Endothelial cell of umbilical vein (primary cell): ENCODE measurements around the gene FBXW7. TPM values are rescaled to one million over a fixed set of nuclear protein-coding genes. Genes with fewer than 3 reads are reported as not detected.

Experiments used
- BruUV-seq: library from RNA; stranded (reverse); fragments of 400-500 nt; replicated peaks from 2 replicates; lab custom pipeline; 2021; lab: Mats Ljungman, UMichigan
- CTCF ChIA-PET: fragments of 300-600, 350-600 bp; sonication (Branson Sonifier 250); formaldehyde crosslinking; loops from one replicate; lab custom pipeline; 2021; ENCODE audit warnings: antibody characterized with exemption, inconsistent platforms; lab: Charles Lee
- POLR2A ChIA-PET: fragments of 300-600, 350-600 bp; sonication (Branson Sonifier 250); formaldehyde crosslinking; loops from one replicate; lab custom pipeline; 2021; ENCODE audit warnings: antibody characterized with exemption, inconsistent platforms; lab: Charles Lee
- DNase-seq: peaks from one replicate; pipeline ENCODE4 v3.0.0-alpha.2; 2011; ENCODE audit warnings: low read depth, low spot score
- FAIRE-seq: peaks from 2 replicates; lab custom pipeline; 2011; peaks lifted over from hg19 to GRCh38; lab: Jason Lieb, UNC
- H2AFZ ChIP-seq: 2 replicates; pipeline ENCODE4 v1.6.0; 2012; ENCODE audit warnings: low read depth, low read length, control low read depth, inconsistent platforms
- H3K27ac ChIP-seq: 2 replicates; pipeline ENCODE4 v1.5.1; 2011; ENCODE audit warnings: low read depth, mild to moderate bottlenecking, control low read depth, low read length, moderate library complexity; ENCODE audit not compliant: insufficient read depth
- H3K27me3 ChIP-seq, 2 experiments: 2 replicates each; pipeline versions ENCODE4 v1.6.0 to v1.6.1; 2011; ENCODE audit warnings: low read length in 2 of 2, mixed read lengths in 1 of 2; ENCODE audit not compliant: control insufficient read depth in 2 of 2, insufficient read depth in 2 of 2
- H3K36me3 ChIP-seq, 2 experiments: 2 replicates in 1 of 2; 3 replicates in 1 of 2; pipeline ENCODE4 v1.5.1; 2011; ENCODE audit warnings: low read length in 2 of 2, mild to moderate bottlenecking in 1 of 2, moderate library complexity in 1 of 2; ENCODE audit not compliant: control insufficient read depth in 2 of 2, insufficient read depth in 2 of 2; ENCODE audit errors: extremely low read depth in 1 of 2
- H3K4me1 ChIP-seq: 3 replicates; pipeline ENCODE4 v1.5.1; 2011; ENCODE audit warnings: mild to moderate bottlenecking, low read length; ENCODE audit not compliant: control insufficient read depth, insufficient read depth; ENCODE audit errors: extremely low read depth
- H3K4me2 ChIP-seq: 2 replicates; pipeline ENCODE4 v1.6.1; 2011; ENCODE audit warnings: low read length, control low read depth, mixed read lengths; ENCODE audit not compliant: insufficient read depth
- H3K4me3 ChIP-seq, 3 experiments: fragments of 200-600 bp in 1 of 3; sonication (generic), shearing (Covaris generic) in 1 of 3; replicated peaks in 1 of 3; 2 replicates each; pipeline ENCODE4 v1.5.1; 2011 to 2016; ENCODE audit warnings: control low read depth in 3 of 3, low read length in 3 of 3, mild to moderate bottlenecking in 2 of 3, inconsistent platforms in 1 of 3, low read depth in 1 of 3, moderate library complexity in 1 of 3; ENCODE audit not compliant: insufficient read depth in 1 of 3
- H3K79me2 ChIP-seq: 2 replicates; pipeline ENCODE4 v1.6.0; 2012; ENCODE audit warnings: low read length, inconsistent platforms; ENCODE audit not compliant: control insufficient read depth, insufficient read depth
- H3K9ac ChIP-seq: replicated peaks from 2 replicates; pipeline ENCODE3; 2011; ENCODE audit warnings: low read length, control low read depth; ENCODE audit not compliant: insufficient read depth; ENCODE audit errors: extremely low read depth
- H3K9me1 ChIP-seq: replicated peaks from 3 replicates; pipeline ENCODE4 v1.6.0; 2011; ENCODE audit warnings: mild to moderate bottlenecking, low read length; ENCODE audit not compliant: control insufficient read depth, insufficient read depth; ENCODE audit errors: extremely low read depth
- H3K9me3 ChIP-seq: replicated peaks from 2 replicates; pipeline ENCODE4 v1.5.1; 2012; ENCODE audit warnings: low read length, inconsistent platforms; ENCODE audit not compliant: control insufficient read depth, insufficient read depth
- H4K20me1 ChIP-seq: replicated peaks from 2 replicates; pipeline ENCODE3; 2011; ENCODE audit warnings: mild to moderate bottlenecking, low read length; ENCODE audit not compliant: control insufficient read depth, insufficient read depth; ENCODE audit errors: extremely low read depth
- EZH2 ChIP-seq: IDR thresholded peaks from 2 replicates; pipeline ENCODE4 v1.6.1; 2012; ENCODE audit warnings: borderline replicate concordance, low read depth, mild to moderate bottlenecking, moderate library complexity, low read length, inconsistent platforms; ENCODE audit not compliant: severe bottlenecking
- FOS ChIP-seq: IDR thresholded peaks from 2 replicates; pipeline ENCODE4 v1.6.1; 2011; ENCODE audit warnings: mild to moderate bottlenecking, low read length, moderate library complexity, borderline replicate concordance; ENCODE audit not compliant: insufficient read depth
- GATA2 ChIP-seq: IDR thresholded peaks from 2 replicates; pipeline ENCODE4 v1.7.0; 2011; ENCODE audit warnings: low read depth, mild to moderate bottlenecking, moderate library complexity, mixed read lengths, low read length; ENCODE audit not compliant: insufficient read length, insufficient read depth
- JUN ChIP-seq: IDR thresholded peaks from 2 replicates; pipeline ENCODE4 v1.6.1; 2011; ENCODE audit warnings: borderline replicate concordance, low read depth; ENCODE audit not compliant: insufficient read length, insufficient read depth
- MYC ChIP-seq: IDR thresholded peaks from one replicate; pipeline ENCODE4 v1.6.1; 2011; ENCODE audit warnings: mild to moderate bottlenecking, low read depth, low read length
- POLR2A ChIP-seq: IDR thresholded peaks from 2 replicates; pipeline ENCODE4 v1.6.1; 2012; ENCODE audit warnings: low read depth, mild to moderate bottlenecking, control low read depth, low read length
- POLR2AphosphoS5 ChIP-seq: IDR thresholded peaks from 2 replicates; pipeline ENCODE4 v1.6.1; 2012; ENCODE audit warnings: low read depth, mild to moderate bottlenecking, control low read depth, low read length, moderate library complexity; ENCODE audit not compliant: insufficient read depth
- dilution Hi-C: fragments of 300-500 bp; cut with MboI; formaldehyde crosslinking; loops from one replicate; pipeline ENCODE4 v1.15.0; 2019; ENCODE audit warnings: low sequenced_read_pairs; ENCODE audit not compliant: extremely low pct_ligation_motif_present
- intact Hi-C: fragments of 100-400 bp; cut with micrococcal nuclease; formaldehyde crosslinking; loops from one replicate; pipeline ENCODE4 v1.10.0; 2022
- polyA plus RNA-seq, 4 experiments: library from polyadenylated mRNA; depleted of rRNA in 3 of 4; stranded (reverse) in 3 of 4; unstranded in 1 of 4; fragments of >200 nt; gene quantifications; 2 replicates each; pipeline versions ENCODE4 v1.2.1 to v1.2.3, GENCODE V29; 2011 to 2012; ENCODE audit warnings: missing spikeins in 1 of 4
- total RNA-seq: library from RNA; stranded (reverse); gene quantifications from 2 replicates; pipeline ENCODE4 v1.2.3, GENCODE V29; 2021
- TF ChIP-seq, protein P1 (sequence below), 2 donors: IDR thresholded peaks; 1 replicate in 1 of 2; 2 replicates in 1 of 2; pipeline ENCODE4 v1.5.1; 2011; ENCODE audit warnings: low read length in 2 of 2, mild to moderate bottlenecking in 2 of 2, moderate library complexity in 2 of 2, control low read depth in 1 of 2, inconsistent platforms in 1 of 2, low read depth in 1 of 2; ENCODE audit not compliant: insufficient read depth in 1 of 2; ENCODE audit errors: extremely low read depth in 1 of 2
- TF ChIP-seq, protein P2 (sequence below): IDR thresholded peaks from 2 replicates; pipeline ENCODE4 v1.6.1; 2011; ENCODE audit not compliant: insufficient read depth, insufficient read length

Gene FBXW7
- total and polyA plus RNA-seq, 2 donors (not counting 3 experiments of a cell fraction or from before 2014, with no cell fraction given), result 7.0 to 28.1 TPM

DNA sequence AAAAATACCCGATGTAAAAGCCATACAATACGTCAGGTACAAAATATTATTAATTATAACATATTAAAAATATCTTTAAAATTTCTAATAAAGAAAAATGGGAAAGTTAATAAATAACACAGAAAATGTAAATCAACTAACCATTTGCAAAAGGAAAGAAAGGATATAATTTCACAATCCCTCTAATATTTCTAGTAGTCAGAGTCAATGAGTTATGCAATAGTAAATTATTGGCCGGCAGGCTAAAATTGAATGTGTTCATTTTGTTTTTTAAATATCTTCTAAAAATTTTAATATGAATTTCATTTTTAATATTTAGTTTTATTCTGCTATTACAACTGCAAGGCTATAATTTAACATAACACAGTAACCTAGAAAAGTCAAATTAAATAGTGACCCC is 155.7 kb downstream of the FBXW7 start:
- DNase-seq (no peak), FAIRE-seq (no peak)
- Histone ChIP-seq H3K4me3 (no peak overlapping the region), H3K79me2 (peaks cover 16% of the 10 kb centered on the region), H3K9me1 (no peaks in the 10 kb centered on the region), H3K27ac (no peak overlapping the region), H2AFZ (no peak overlapping the region), H3K4me1 (no peaks in the 10 kb centered on the region), H3K36me3 (no peaks in the 10 kb centered on the region), H3K9ac (no peak overlapping the region), H3K9me3 (no peaks in the 10 kb centered on the region), H3K4me2 (no peak overlapping the region), H4K20me1 (no peaks in the 10 kb centered on the region), H3K27me3 (no peaks in the 10 kb centered on the region)
- CTCF ChIA-PET, result interaction anchor here (1.2 kb wide), 2 partner anchors 10 to 579 kb away, joined by 3 to 4 read pairs; no protein-coding TSS in a partner anchor
- dilution Hi-C loops (no loop called here), intact Hi-C loops (loop anchor here (5.0 kb wide), 1 partner anchor 273 kb away; no protein-coding TSS in a partner anchor)
- POLR2A ChIA-PET, result no interaction called here
- BruUV-seq, result no TSS peak
- no peak for TF ChIP-seq POLR2AphosphoS5
- no peak for TF ChIP-seq JUN
- TF ChIP-seq MYC, result no peak
- TF ChIP-seq POLR2A, result no peak
- no peak for TF ChIP-seq GATA2
- TF ChIP-seq EZH2, result no peak
- TF ChIP-seq, protein P1, sequence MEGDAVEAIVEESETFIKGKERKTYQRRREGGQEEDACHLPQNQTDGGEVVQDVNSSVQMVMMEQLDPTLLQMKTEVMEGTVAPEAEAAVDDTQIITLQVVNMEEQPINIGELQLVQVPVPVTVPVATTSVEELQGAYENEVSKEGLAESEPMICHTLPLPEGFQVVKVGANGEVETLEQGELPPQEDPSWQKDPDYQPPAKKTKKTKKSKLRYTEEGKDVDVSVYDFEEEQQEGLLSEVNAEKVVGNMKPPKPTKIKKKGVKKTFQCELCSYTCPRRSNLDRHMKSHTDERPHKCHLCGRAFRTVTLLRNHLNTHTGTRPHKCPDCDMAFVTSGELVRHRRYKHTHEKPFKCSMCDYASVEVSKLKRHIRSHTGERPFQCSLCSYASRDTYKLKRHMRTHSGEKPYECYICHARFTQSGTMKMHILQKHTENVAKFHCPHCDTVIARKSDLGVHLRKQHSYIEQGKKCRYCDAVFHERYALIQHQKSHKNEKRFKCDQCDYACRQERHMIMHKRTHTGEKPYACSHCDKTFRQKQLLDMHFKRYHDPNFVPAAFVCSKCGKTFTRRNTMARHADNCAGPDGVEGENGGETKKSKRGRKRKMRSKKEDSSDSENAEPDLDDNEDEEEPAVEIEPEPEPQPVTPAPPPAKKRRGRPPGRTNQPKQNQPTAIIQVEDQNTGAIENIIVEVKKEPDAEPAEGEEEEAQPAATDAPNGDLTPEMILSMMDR (IDR thresholded peaks at IDR 0.05; ENCODE audit: extremely low read depth in 1 of 2, insufficient read depth in 1 of 2, low read depth in 1 of 2, low read length in 2 of 2), result no peak
- TF ChIP-seq, protein P2, sequence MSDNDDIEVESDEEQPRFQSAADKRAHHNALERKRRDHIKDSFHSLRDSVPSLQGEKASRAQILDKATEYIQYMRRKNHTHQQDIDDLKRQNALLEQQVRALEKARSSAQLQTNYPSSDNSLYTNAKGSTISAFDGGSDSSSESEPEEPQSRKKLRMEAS, result no peak
- no peak for TF ChIP-seq FOS
